Measurements from ENCODE around the gene YAP1.

DNA sequence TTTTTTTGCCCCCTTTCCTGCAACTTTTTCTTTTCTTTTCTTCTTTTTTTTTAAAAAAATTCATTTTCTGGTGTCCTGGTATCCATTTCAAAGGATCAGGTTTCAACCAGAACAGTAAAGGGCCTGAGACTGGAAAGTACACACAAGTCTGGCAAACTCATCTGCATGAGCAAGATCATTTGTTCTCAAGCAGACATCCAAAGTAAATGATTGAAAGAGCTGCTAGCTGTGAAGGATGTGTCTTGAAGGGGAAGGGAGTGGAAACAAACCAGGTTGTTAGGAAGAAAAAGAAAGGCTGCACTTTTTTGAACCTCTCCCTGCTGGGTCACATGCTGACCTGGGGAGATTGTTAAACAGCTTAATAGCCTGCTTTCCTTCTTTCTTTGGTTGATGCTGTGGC lies 5.3 kb downstream of the YAP1 start:
- TF ChIP-seq CTCF (IDR thresholded peaks at IDR 0.05): no peak
- TF ChIP-seq POLR2A (IDR thresholded peaks at IDR 0.05): no peak
